PFSK-1 (cell line): ENCODE measurements around the gene TPRA1.

ENCODE experiments used
- FOXP2 ChIP-seq: optimal IDR thresholded peaks from 2 replicates; pipeline ENCODE3; 2011; ENCODE audit warnings: borderline replicate concordance, control low read depth, inconsistent platforms; ENCODE audit not compliant: insufficient read depth; ENCODE audit errors: extremely low read length, extremely low read depth
- POLR2AphosphoS5 ChIP-seq: IDR thresholded peaks from 2 replicates; pipeline ENCODE4 v1.6.1; 2012; ENCODE audit warnings: low read depth, mild to moderate bottlenecking, control low read depth, low read length, moderate library complexity
- REST ChIP-seq, 2 experiments: IDR thresholded peaks; 2 replicates each; pipeline versions ENCODE4 v1.6.1 to v1.8.0; 2011 to 2012; ENCODE audit warnings: low read depth in 2 of 2, low read length in 2 of 2, control low read depth in 1 of 2, inconsistent platforms in 1 of 2, mild to moderate bottlenecking in 1 of 2, moderate library complexity in 1 of 2; ENCODE audit not compliant: insufficient read depth in 1 of 2
- SIN3A ChIP-seq: IDR thresholded peaks from 2 replicates; pipeline ENCODE4 v1.6.1; 2012; ENCODE audit warnings: mild to moderate bottlenecking, low read length, moderate library complexity, borderline replicate concordance; ENCODE audit not compliant: insufficient read depth
- TAF1 ChIP-seq: IDR thresholded peaks from 2 replicates; pipeline ENCODE4 v1.6.1; 2012; ENCODE audit warnings: low read length, control low read depth, borderline replicate concordance; ENCODE audit not compliant: insufficient read depth

Gene TPRA1

DNA sequence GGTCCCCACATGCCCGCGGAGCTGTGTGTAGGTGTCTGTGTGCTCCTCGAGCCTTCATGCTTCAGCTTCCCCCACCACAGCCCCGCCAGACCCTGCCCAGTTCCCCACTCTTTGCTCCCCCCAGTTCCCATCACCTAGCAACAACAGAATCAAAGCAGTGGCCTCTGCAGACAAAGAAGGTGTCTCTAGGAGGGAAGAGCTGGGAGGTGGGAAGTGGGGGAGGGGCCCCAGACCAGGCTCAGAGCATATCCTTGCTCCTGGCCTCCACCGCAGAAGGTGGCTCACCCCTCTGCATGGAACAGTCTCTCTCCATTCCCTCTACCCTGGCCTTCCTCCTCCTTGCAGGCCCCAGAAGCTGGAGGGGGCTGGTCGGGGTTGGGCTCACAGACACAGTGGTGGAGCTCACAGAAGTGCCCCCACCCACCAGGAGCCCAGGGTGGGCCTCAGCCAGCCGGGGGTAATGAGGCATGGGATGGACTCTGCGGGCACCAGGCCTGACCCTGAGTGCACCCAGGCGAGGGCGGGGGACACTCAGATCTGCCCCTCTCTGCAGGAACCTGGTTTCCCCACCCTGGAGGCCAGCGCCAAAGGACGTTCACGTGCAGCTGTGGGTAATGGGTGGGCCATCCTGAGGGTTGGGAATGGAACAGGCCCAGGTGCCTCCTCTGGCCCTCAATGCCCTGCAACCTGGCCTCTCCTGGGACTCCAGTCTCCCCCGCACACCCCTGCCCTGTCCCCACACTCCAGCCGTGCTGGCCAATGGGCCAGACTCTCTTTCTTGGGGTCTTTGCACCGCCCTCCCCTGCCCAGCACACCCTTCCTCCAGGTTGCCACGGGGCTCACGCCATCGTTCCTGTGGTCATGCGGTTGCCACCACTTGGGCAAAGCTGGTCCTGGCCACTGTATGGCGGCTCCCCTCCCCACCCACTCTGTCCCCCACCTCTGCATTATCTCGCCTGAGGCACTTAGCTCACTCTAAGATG lies 53.4 kb downstream of the TPRA1 start:
- TF ChIP-seq SIN3A = no peak
- no peak for TF ChIP-seq POLR2AphosphoS5
- TF ChIP-seq FOXP2 = no peak

DNA sequence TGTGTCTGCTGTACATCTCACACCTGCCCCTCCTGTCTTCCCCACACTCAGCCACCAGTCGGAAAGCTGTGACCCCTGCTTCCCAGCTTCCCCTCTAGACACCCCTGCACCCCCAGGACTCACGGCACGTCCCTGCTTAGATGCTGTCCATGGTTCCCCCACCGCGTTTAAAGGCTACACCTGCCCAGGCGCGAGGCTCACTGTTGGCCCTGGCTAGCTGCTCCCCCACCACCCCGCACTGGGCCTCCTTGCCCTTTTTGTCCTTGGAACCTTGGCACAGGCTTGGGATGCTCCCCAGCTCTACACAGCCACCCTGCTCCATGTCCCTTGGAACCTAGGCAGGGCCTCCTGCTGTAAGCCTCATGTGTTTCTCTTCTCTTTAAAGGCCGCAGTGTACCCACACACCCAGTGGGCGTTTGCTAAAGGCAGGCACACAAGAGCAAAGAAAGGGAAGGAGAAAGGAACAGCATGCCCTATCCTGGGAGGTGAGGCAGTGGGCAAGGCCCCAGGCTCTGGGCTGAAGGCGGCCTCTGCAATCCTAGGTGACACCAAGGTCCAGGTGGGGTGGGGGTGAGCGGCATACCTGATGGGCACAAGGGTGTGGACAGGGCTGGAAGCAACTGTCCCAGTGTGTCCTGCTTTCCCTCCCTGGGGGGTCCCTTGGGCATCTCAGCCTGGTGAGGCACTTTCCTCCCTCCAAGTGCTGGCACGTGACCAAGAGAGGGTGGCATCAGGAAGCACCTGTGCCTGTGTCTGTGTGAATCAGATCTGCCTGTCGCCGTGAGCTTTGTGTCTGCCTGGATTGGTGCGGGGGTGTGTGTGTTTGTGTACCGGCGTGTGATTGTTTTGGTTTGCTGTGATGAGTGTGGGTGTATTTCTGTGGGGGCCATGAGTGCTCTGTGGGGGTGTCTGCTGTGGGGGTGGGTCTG lies 54.4 kb downstream of the TPRA1 start:
- no peak for TF ChIP-seq TAF1
- TF ChIP-seq POLR2AphosphoS5 = no peak
- TF ChIP-seq FOXP2 = no peak
- TF ChIP-seq SIN3A = no peak
- TF ChIP-seq REST (IDR thresholded peaks at IDR 0.05; ENCODE audit: insufficient read depth in 1 of 2, low read depth in 2 of 2, low read length in 2 of 2) = no peak

GRCh38 chr3:127535106-127535785 lies 55.3 kb downstream of the TPRA1 start:
- no peak for TF ChIP-seq REST (IDR thresholded peaks at IDR 0.05; ENCODE audit: insufficient read depth in 1 of 2, low read depth in 2 of 2, low read length in 2 of 2)
- no peak for TF ChIP-seq SIN3A
- TF ChIP-seq POLR2AphosphoS5 = no peak
- no peak for TF ChIP-seq TAF1
- TF ChIP-seq FOXP2 = no peak

- TF ChIP-seq TAF1 (no peak), SIN3A (no peak), REST (IDR thresholded peaks at IDR 0.05; ENCODE audit: insufficient read depth in 1 of 2, low read depth in 2 of 2, low read length in 2 of 2) (no peak), POLR2AphosphoS5 (no peak), FOXP2 (no peak)
Measured at GRCh38 chr3:127534564-127534963, 56.0 kb downstream of the TPRA1 start.

DNA sequence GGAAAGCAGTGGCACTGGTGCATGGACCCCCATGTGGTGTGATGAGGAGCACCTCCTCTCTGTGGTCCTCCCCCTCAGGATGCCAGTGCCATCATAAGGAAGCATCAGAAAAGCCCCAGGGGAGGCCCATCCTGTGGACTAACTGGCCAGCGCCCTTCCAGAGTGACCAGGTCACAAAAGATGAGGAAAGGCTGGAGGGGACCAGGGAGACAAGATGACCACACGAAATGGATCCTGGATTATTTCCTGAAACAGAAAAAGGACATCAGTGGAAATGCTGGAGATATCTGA lies 56.4 kb downstream of the TPRA1 start:
- TF ChIP-seq TAF1 (no peak), POLR2AphosphoS5 (no peak), REST (IDR thresholded peaks at IDR 0.05; ENCODE audit: insufficient read depth in 1 of 2, low read depth in 2 of 2, low read length in 2 of 2) (no peak), FOXP2 (no peak), SIN3A (no peak)
